Neural progenitor cell (in vitro differentiated cells): ENCODE measurements around the gene GABARAPL1. TPM values are rescaled to one million over a fixed set of nuclear protein-coding genes. Genes with fewer than 3 reads are reported as not detected.

ENCODE experiments used
- DNase-seq: peaks from one replicate; pipeline ENCODE4 v3.0.0-alpha.2; 2016; ENCODE audit warnings: low spot score
- H2AFZ ChIP-seq: fragments of 200-600 bp; sonication (generic); replicated peaks from 2 replicates; pipeline ENCODE4 v1.6.1; 2016; ENCODE audit warnings: antibody characterized with exemption
- H3F3A ChIP-seq: fragments of 200-600 bp; sonication (generic); 2 replicates; pipeline ENCODE4 v1.6.1; 2016; ENCODE audit warnings: antibody characterized with exemption, low read depth
- H3K27ac ChIP-seq: fragments of 200-600 bp; sonication (generic); 2 replicates; pipeline ENCODE4 v1.5.1; 2016; ENCODE audit warnings: mild to moderate bottlenecking
- H3K27me3 ChIP-seq: fragments of 200-600 bp; sonication (generic); 2 replicates; pipeline ENCODE4 v1.6.1; 2016; ENCODE audit warnings: mild to moderate bottlenecking, moderate library complexity
- H3K36me3 ChIP-seq: fragments of 200-600 bp; sonication (generic); 2 replicates; pipeline ENCODE4 v1.5.1; 2016
- H3K4me1 ChIP-seq: fragments of 200-600 bp; sonication (generic); 2 replicates; pipeline ENCODE4 v1.6.1; 2016; ENCODE audit warnings: mixed run types
- H3K4me2 ChIP-seq: fragments of 200-600 bp; sonication (generic); 2 replicates; pipeline ENCODE4 v1.6.1; 2016
- H3K4me3 ChIP-seq: fragments of 200-600 bp; sonication (generic); 2 replicates; pipeline ENCODE4 v1.5.1; 2016
- H3K79me2 ChIP-seq: fragments of 200-600 bp; sonication (generic); 2 replicates; pipeline ENCODE4 v1.6.1; 2016; ENCODE audit warnings: low read depth
- H3K9ac ChIP-seq: fragments of 200-600 bp; sonication (generic); 2 replicates; pipeline ENCODE4 v1.6.1; 2016
- H3K9me3 ChIP-seq: fragments of 200-600 bp; sonication (generic); 2 replicates; pipeline ENCODE4 v1.5.1; 2016; ENCODE audit warnings: low read depth
- H4K20me1 ChIP-seq: fragments of 200-600 bp; sonication (generic); 2 replicates; pipeline ENCODE4 v1.6.1; 2016; ENCODE audit warnings: low read depth
- H3K27ac Mint-ChIP-seq: 3 replicates; pipeline ENCODE4 v1.8.0; 2021; ENCODE audit warnings: mixed read lengths
- H3K27me3 Mint-ChIP-seq: 2 replicates; pipeline ENCODE4 v1.8.0; 2022; ENCODE audit warnings: low read depth, mild to moderate bottlenecking, inconsistent platforms, moderate library complexity, mixed read lengths; ENCODE audit not compliant: insufficient read depth
- H3K36me3 Mint-ChIP-seq: 3 replicates; pipeline ENCODE4 v1.8.0; 2021; ENCODE audit warnings: mixed read lengths
- H3K4me1 Mint-ChIP-seq: 3 replicates; pipeline ENCODE4 v1.8.0; 2021; ENCODE audit warnings: mixed read lengths
- H3K4me3 Mint-ChIP-seq: 3 replicates; pipeline ENCODE4 v1.8.0; 2021; ENCODE audit warnings: mild to moderate bottlenecking, moderate library complexity, mixed read lengths
- H3K9me3 Mint-ChIP-seq: 3 replicates; pipeline ENCODE4 v1.8.0; 2020; ENCODE audit warnings: mixed read lengths
- EZH2 ChIP-seq: fragments of 200-600 bp; sonication (generic); IDR thresholded peaks from 2 replicates; pipeline ENCODE4 v1.6.1; 2017; ENCODE audit warnings: antibody characterized with exemption, mild to moderate bottlenecking, moderate library complexity
- EZH2phosphoT487 ChIP-seq: fragments of 200-600 bp; sonication (generic); IDR thresholded peaks from 2 replicates; pipeline ENCODE4 v1.6.1; 2017; ENCODE audit warnings: antibody characterized with exemption
- total RNA-seq: library from RNA; depleted of rRNA; stranded (reverse); fragments of >200 nt; gene quantifications from 2 replicates; pipeline ENCODE4 v1.2.3, GENCODE V29; 2015; ENCODE audit warnings: low replicate concordance
- TF ChIP-seq, protein P1 (sequence below): fragments of 200-600 bp; sonication (generic); IDR thresholded peaks from 2 replicates; pipeline ENCODE4 v1.5.1; 2017; ENCODE audit warnings: antibody characterized with exemption, mild to moderate bottlenecking

GABARAPL1 gene
- total RNA-seq, 1 donor from 2014 or later, result 38.9 TPM

DNA sequence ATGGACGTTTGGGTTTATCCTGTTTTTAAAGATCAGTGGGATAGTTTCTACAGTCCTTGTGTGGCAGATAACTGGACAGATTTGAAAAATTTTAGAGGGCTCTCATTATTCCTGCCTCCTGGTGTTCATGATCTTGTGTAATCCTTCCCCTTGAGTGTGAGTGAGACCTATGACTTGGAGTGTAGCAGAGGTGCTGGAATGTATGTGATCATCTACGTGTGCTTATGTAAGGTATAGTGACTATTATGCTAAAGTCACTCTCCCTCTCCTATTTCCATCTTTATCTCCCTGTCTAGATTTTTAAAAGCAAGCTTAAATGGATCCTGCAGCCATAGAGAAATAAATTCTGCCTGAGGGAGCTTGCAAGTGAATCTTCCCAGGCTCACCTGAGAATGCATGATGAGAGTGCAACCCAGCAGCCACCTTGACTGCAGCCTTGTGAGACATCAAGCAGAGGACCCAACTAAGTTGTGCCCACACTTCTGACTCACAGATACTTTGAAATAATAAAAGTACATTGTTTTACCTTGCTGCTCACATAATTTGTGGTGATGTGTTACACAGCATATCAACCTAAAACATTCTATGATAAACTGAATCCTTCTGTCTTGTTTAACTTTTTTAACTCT is 37.6 kb upstream of the GABARAPL1 start:
- Histone ChIP-seq H3K9ac (no peak overlapping the region), H3K4me1 (no peaks in the 10 kb centered on the region), H3K4me2 (no peak overlapping the region), H3F3A (no peaks in the 10 kb centered on the region), H4K20me1 (no peaks in the 10 kb centered on the region), H3K36me3 (no peaks in the 10 kb centered on the region), H3K79me2 (no peaks in the 10 kb centered on the region), H3K9me3 (no peaks in the 10 kb centered on the region), H3K27ac (no peak overlapping the region), H2AFZ (no peak overlapping the region), H3K27me3 (no peaks in the 10 kb centered on the region), H3K4me3 (no peak overlapping the region)
- peaks cover 10% of the 10 kb centered on the region for H3K4me1 Mint-ChIP-seq
- no peak for TF ChIP-seq EZH2phosphoT487
- no peak for TF ChIP-seq EZH2
- H3K36me3 Mint-ChIP-seq, result no peaks in the 10 kb centered on the region
- no peaks in the 10 kb centered on the region for H3K9me3 Mint-ChIP-seq
- no peak for DNase-seq
- H3K27me3 Mint-ChIP-seq, result no peaks in the 10 kb centered on the region
- no peak overlapping the region for H3K4me3 Mint-ChIP-seq
- no peak overlapping the region for H3K27ac Mint-ChIP-seq

DNA sequence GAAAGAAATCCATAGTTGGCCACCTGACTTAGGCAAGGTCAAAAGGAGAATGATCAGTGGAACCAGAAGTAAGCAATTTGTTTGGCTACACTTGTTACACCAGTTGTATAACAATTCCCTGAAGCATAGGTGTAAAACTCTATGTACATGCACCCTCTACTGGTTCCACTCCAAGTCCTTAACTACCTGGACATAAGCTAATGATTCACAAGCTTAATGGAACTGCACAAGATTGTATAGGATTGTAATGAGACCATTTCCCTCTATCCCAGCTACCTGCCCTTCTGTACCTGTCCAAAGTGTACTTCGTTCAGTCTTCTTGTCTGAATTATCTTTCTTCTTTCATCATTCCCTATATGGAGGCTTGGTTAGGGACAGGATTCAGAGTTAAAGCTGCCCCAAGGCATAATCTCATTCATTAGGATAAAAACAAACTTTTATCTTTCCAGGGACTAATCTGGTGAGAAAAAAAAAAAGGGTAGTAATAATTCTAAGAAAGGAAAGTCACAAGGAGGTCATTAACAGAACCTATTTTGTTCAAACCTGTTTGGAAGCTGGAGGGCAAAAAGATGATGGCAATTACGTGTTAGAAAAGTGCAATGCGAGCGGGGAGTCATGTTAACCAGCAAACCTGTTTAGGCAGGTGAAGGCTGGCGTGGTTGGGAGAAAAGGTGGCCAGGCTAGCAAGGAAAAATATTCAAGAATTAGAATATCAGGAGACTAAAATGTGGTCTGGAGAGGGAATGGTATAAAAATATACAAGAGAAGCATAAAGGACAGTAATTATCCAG is 36.6 kb upstream of the GABARAPL1 start:
- Mint-ChIP-seq H3K27me3 (no peaks in the 10 kb centered on the region), H3K9me3 (no peaks in the 10 kb centered on the region), H3K27ac (no peak overlapping the region), H3K4me1 (peaks cover 10% of the 10 kb centered on the region), H3K36me3 (no peaks in the 10 kb centered on the region), H3K4me3 (no peak overlapping the region)
- no peaks in the 10 kb centered on the region for H3K27me3 ChIP-seq
- no peak overlapping the region for H3K4me2 ChIP-seq
- no peaks in the 10 kb centered on the region for H3F3A ChIP-seq
- H3K9me3 ChIP-seq, result no peaks in the 10 kb centered on the region
- no peak overlapping the region for H3K4me3 ChIP-seq
- DNase-seq, result no peak
- no peak overlapping the region for H3K9ac ChIP-seq
- H3K27ac ChIP-seq, result no peak overlapping the region
- H2AFZ ChIP-seq, result no peak overlapping the region
- H3K4me1 ChIP-seq, result no peaks in the 10 kb centered on the region
- TF ChIP-seq, protein P1, sequence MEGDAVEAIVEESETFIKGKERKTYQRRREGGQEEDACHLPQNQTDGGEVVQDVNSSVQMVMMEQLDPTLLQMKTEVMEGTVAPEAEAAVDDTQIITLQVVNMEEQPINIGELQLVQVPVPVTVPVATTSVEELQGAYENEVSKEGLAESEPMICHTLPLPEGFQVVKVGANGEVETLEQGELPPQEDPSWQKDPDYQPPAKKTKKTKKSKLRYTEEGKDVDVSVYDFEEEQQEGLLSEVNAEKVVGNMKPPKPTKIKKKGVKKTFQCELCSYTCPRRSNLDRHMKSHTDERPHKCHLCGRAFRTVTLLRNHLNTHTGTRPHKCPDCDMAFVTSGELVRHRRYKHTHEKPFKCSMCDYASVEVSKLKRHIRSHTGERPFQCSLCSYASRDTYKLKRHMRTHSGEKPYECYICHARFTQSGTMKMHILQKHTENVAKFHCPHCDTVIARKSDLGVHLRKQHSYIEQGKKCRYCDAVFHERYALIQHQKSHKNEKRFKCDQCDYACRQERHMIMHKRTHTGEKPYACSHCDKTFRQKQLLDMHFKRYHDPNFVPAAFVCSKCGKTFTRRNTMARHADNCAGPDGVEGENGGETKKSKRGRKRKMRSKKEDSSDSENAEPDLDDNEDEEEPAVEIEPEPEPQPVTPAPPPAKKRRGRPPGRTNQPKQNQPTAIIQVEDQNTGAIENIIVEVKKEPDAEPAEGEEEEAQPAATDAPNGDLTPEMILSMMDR, result no peak
- no peak for TF ChIP-seq EZH2phosphoT487
- no peak for TF ChIP-seq EZH2
- no peaks in the 10 kb centered on the region for H4K20me1 ChIP-seq
- no peaks in the 10 kb centered on the region for H3K79me2 ChIP-seq
- no peaks in the 10 kb centered on the region for H3K36me3 ChIP-seq

DNA sequence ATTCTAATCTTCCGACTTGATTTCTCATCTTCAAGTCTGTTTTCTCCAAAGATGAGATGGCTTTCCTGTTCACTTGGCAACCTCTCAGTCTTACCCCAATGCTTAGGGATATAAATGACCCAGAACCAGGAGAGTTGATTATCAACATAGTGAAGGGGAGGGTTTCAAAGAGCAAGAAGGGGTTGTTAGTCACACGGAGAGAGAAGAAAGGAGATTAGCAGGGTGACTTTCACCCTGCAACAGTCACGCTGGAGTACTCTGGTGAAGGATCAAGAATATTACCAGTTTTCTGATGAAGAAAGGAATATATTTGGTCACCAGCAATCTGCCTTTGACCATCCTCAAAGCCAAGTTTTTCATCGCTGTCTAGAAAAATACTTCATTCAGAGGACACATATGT is 33.9 kb upstream of the GABARAPL1 start, which contains the start of gene TMEM52B:
Gene TMEM52B, plus strand, starts transcription at position 212 of the 400 bp plus-strand sequence. CDS start 543 bp downstream, outside the sequence.
- Mint-ChIP-seq H3K4me3 (no peak within 1 kb of the TSS), H3K27me3 (no peaks in the 10 kb centered on the region)
- no peak within 1 kb of the TSS for H3K9ac ChIP-seq

More for the DNA sequence above, 33.9 kb upstream of the GABARAPL1 start, which contains the start of gene TMEM52B:
- no peak for DNase-seq
- Mint-ChIP-seq H3K27ac (no peak within 1 kb of the TSS), H3K4me1 (peaks cover 10% of the 10 kb centered on the region), H3K9me3 (no peaks in the 10 kb centered on the region), H3K36me3 (no peaks in the 10 kb centered on the region)
- Histone ChIP-seq H3K79me2 (no peaks in the 10 kb centered on the region), H3K4me2 (no peak within 1 kb of the TSS), H3F3A (no peaks in the 10 kb centered on the region), H3K4me1 (no peaks in the 10 kb centered on the region), H3K36me3 (no peaks in the 10 kb centered on the region), H4K20me1 (no peaks in the 10 kb centered on the region), H3K9me3 (no peaks in the 10 kb centered on the region), H2AFZ (no peak within 1 kb of the TSS), H3K27ac (no peak within 1 kb of the TSS), H3K4me3 (no peak within 1 kb of the TSS), H3K27me3 (no peaks in the 10 kb centered on the region)
- no peak for TF ChIP-seq EZH2
- TF ChIP-seq, protein P1, result no peak
